ENCODE measurements around the gene HEATR3. TPM values are rescaled to one million over a fixed set of nuclear protein-coding genes. Genes with fewer than 3 reads are reported as not detected.

The HEATR3 gene
- 16.2 and 25.4 TPM in 2 replicates for total RNA-seq

GRCh38 chr16:50065624-50066481 is at the start of gene HEATR3:
HEATR3 (plus strand) TSS chr16:50065970; CDS start chr16:50066132, 162 bp downstream.

GRCh38 chr16:50024684-50025536 is 40.9 kb upstream of the HEATR3 start, which contains the start of gene CNEP1R1:
CNEP1R1 (plus strand) TSS chr16:50025225; CDS start chr16:50025316, 91 bp downstream.

GRCh38 chr16:50152807-50153595 is 87.2 kb downstream of the HEATR3 start, which contains the start of gene TENT4B:
TENT4B (plus strand) TSS chr16:50153306; CDS start chr16:50153622, 316 bp downstream.

Other genes starting within 250 kb of the HEATR3 start
- gene ZNF423, start 209.9 kb upstream of the HEATR3 start, total RNA-seq = 0.28 and 1.0 TPM in 2 replicates
- gene CNEP1R1, start 40.7 kb upstream of the HEATR3 start, total RNA-seq = 23.5 and 23.8 TPM in 2 replicates
- 9.0 and 10.3 TPM in 2 replicates for gene TENT4B, start 87.3 kb downstream of the HEATR3 start, total RNA-seq
- gene ADCY7, start 200.6 kb downstream of the HEATR3 start, total RNA-seq = 41.2 and 59.7 TPM in 2 replicates

Measured in smooth muscle cell of bladder (primary cell).